ENCODE results near the gene UBXN10. TPM values are rescaled to one million over a fixed set of nuclear protein-coding genes. Genes with fewer than 3 reads are reported as not detected.

The UBXN10 gene
- total RNA-seq, 2 experiments from 2014 or later, result 0.42 to 0.50 TPM

- Histone ChIP-seq H3K4me3 (ENCODE audit: low read depth, low read length, poor library complexity, severe bottlenecking) (no peak overlapping the region), H2AFZ (ENCODE audit: low read length) (no peak overlapping the region), H3K27ac (ENCODE audit: low read depth, low read length, poor library complexity, severe bottlenecking) (no peak overlapping the region), H3K36me3 (ENCODE audit: insufficient read depth, low read length) (no peaks in the 10 kb centered on the region), H4K20me1 (ENCODE audit: insufficient read depth, low read length) (no peaks in the 10 kb centered on the region), H3K4me2 (ENCODE audit: low read length) (no peak overlapping the region), H3K9me3 (ENCODE audit: low read length) (no peaks in the 10 kb centered on the region), H3K79me2 (ENCODE audit: insufficient read depth, low read depth, low read length) (no peaks in the 10 kb centered on the region), H3K9me2 (ENCODE audit: insufficient read depth, low read length) (no peaks in the 10 kb centered on the region), H3K4me1 (ENCODE audit: insufficient read depth, low read length, poor library complexity, severe bottlenecking) (peaks cover 64% of the 10 kb centered on the region)
- CTCF ChIA-PET (ENCODE audit: unreplicated experiment), result no interaction called here
- no peak for DNase-seq (ENCODE audit: low spot score)
- POLR2A ChIA-PET, result no interaction called here
- no peak for TF ChIP-seq EZH2phosphoT487 (IDR thresholded peaks at IDR 0.05; ENCODE audit: borderline replicate concordance, low read depth, low read length)
- TF ChIP-seq CTCF (conservative IDR thresholded peaks at IDR 0.05; ENCODE audit: low read length), result no peak
- intact Hi-C loops (cut with micrococcal nuclease; ENCODE audit: unreplicated experiment), result no loop called here
- BruUV-seq (replicated peaks), result no TSS peak
Observed at GRCh38 chr1:20190256-20191160, 4.6 kb downstream of the UBXN10 start.

- intact Hi-C loops (cut with micrococcal nuclease; ENCODE audit: unreplicated experiment), result no loop called here
- Histone ChIP-seq H3K4me1 (ENCODE audit: insufficient read depth, low read length, poor library complexity, severe bottlenecking) (peaks cover 63% of the 10 kb centered on the region), H3K9me2 (ENCODE audit: insufficient read depth, low read length) (no peaks in the 10 kb centered on the region), H3K4me3 (ENCODE audit: low read depth, low read length, poor library complexity, severe bottlenecking) (no peak overlapping the region), H3K9me3 (ENCODE audit: low read length) (no peaks in the 10 kb centered on the region), H3K36me3 (ENCODE audit: insufficient read depth, low read length) (no peaks in the 10 kb centered on the region), H4K20me1 (ENCODE audit: insufficient read depth, low read length) (no peaks in the 10 kb centered on the region), H3K27ac (ENCODE audit: low read depth, low read length, poor library complexity, severe bottlenecking) (no peak overlapping the region), H2AFZ (ENCODE audit: low read length) (no peak overlapping the region), H3K4me2 (ENCODE audit: low read length) (no peak overlapping the region), H3K79me2 (ENCODE audit: insufficient read depth, low read depth, low read length) (no peaks in the 10 kb centered on the region)
- no TSS peak for BruUV-seq (replicated peaks)
- POLR2A ChIA-PET, result no interaction called here
- TF ChIP-seq EZH2phosphoT487 (IDR thresholded peaks at IDR 0.05; ENCODE audit: borderline replicate concordance, low read depth, low read length), result no peak
- TF ChIP-seq CTCF (conservative IDR thresholded peaks at IDR 0.05; ENCODE audit: low read length), result no peak
- CTCF ChIA-PET (ENCODE audit: unreplicated experiment), result no interaction called here
- DNase-seq (ENCODE audit: low spot score), result no peak
Observed at GRCh38 chr1:20191266-20191825, 5.5 kb downstream of the UBXN10 start.

- POLR2A ChIA-PET, result no interaction called here
- intact Hi-C loops (cut with micrococcal nuclease; ENCODE audit: unreplicated experiment), result no loop called here
- TF ChIP-seq CTCF (conservative IDR thresholded peaks at IDR 0.05; ENCODE audit: low read length) (no peak), EZH2phosphoT487 (IDR thresholded peaks at IDR 0.05; ENCODE audit: borderline replicate concordance, low read depth, low read length) (no peak)
- DNase-seq (ENCODE audit: low spot score), result no peak
- H3K4me1 ChIP-seq (ENCODE audit: insufficient read depth, low read length, poor library complexity, severe bottlenecking), result peaks cover 53% of the 10 kb centered on the region
- H2AFZ ChIP-seq (ENCODE audit: low read length), result no peak overlapping the region
- H3K4me3 ChIP-seq (ENCODE audit: low read depth, low read length, poor library complexity, severe bottlenecking), result no peak overlapping the region
- no peaks in the 10 kb centered on the region for H4K20me1 ChIP-seq (ENCODE audit: insufficient read depth, low read length)
- H3K9me3 ChIP-seq (ENCODE audit: low read length), result no peaks in the 10 kb centered on the region
- no peaks in the 10 kb centered on the region for H3K79me2 ChIP-seq (ENCODE audit: insufficient read depth, low read depth, low read length)
- H3K36me3 ChIP-seq (ENCODE audit: insufficient read depth, low read length), result no peaks in the 10 kb centered on the region
- H3K27ac ChIP-seq (ENCODE audit: low read depth, low read length, poor library complexity, severe bottlenecking), result no peak overlapping the region
- BruUV-seq (replicated peaks), result no TSS peak
- H3K4me2 ChIP-seq (ENCODE audit: low read length), result no peak overlapping the region
- H3K9me2 ChIP-seq (ENCODE audit: insufficient read depth, low read length), result no peaks in the 10 kb centered on the region
- CTCF ChIA-PET (ENCODE audit: unreplicated experiment), result no interaction called here
Observed at GRCh38 chr1:20192364-20192763, 6.5 kb downstream of the UBXN10 start.
